ENCODE data around the gene MRPL36.

The MRPL36 gene

DNA sequence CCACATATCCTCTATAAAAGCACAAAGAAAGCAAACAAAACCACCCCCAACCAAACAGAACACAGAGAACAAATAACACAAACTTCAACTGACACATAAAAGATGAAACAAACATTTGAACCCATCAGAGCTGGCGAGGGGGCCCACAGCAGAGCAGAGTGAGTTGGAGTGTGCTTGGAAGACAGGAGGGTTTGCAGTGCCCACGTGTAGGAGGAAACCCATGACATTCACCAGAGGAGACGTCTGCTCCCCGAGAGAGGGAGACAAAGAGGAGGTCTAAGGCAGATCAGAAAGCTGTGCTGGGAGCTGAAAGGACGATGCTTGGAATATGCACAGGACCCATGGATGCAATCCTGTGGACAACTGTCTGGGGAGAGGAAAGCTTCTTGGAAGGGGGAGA, 27.0 kb downstream of the MRPL36 start:
- Histone ChIP-seq H3K9ac (no peak overlapping the region), H3K27ac (no peak overlapping the region), H3K27me3 (ENCODE audit: insufficient read depth, low read depth) (no peaks in the 10 kb centered on the region), H2AFZ (ENCODE audit: low read depth) (no peak overlapping the region), H3K4me3 (IDR thresholded peaks at IDR 0.05; ENCODE audit: insufficient read depth, low read depth, low read length) (no peak overlapping the region), H3K79me2 (ENCODE audit: insufficient read depth, low read depth) (no peaks in the 10 kb centered on the region), H4K20me1 (ENCODE audit: insufficient read depth) (no peaks in the 10 kb centered on the region), H3K4me1 (ENCODE audit: low read depth, poor library complexity, severe bottlenecking) (no peaks in the 10 kb centered on the region), H3K36me3 (ENCODE audit: insufficient read depth) (no peaks in the 10 kb centered on the region), H3K4me2 (no peak overlapping the region)
- TF ChIP-seq, protein P1, sequence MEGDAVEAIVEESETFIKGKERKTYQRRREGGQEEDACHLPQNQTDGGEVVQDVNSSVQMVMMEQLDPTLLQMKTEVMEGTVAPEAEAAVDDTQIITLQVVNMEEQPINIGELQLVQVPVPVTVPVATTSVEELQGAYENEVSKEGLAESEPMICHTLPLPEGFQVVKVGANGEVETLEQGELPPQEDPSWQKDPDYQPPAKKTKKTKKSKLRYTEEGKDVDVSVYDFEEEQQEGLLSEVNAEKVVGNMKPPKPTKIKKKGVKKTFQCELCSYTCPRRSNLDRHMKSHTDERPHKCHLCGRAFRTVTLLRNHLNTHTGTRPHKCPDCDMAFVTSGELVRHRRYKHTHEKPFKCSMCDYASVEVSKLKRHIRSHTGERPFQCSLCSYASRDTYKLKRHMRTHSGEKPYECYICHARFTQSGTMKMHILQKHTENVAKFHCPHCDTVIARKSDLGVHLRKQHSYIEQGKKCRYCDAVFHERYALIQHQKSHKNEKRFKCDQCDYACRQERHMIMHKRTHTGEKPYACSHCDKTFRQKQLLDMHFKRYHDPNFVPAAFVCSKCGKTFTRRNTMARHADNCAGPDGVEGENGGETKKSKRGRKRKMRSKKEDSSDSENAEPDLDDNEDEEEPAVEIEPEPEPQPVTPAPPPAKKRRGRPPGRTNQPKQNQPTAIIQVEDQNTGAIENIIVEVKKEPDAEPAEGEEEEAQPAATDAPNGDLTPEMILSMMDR (conservative IDR thresholded peaks at IDR 0.05; ENCODE audit: low read depth, low read length) = no peak

DNA sequence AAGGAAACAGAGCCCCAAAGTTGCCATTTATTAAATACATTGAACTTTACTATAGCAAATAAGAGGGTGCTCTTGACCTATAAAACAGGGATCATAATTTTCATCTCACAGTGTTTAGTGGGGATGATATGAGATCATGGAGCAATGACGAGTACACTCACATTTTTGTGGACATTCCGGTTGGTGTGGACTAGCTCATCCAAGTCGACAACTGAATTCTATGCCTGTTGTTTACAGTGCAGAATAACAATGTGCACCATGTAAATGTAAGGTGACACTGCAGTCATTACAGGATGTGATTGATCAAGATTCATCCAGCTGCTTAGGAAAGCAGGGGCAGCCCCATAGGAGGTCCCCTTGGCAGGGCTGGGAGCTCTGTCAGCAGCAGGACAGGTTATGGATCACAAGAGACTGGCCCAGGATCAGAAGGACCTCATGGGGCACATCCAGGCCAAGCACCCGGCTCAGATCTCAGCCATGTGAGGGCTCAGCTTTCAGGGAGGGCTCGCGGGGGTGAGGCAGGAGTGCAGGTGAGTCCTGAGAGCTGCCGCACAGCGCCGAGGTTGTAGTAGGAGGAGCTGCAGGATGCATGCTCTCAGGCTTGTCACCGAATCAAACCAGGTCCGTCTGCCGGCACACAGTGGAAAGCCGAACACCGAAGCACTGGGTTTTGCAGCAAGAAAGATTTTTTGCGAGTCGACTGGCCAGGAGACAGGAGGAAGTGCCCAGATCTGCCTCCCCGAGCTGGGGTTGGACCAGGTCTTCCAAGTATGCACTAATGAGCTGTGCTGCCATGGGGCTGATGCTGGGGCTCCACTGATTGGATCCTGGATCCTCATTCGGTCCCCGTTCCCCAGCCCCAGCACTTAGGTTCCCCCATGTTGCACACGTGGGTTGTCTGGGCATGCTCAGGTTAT, 28.2 kb downstream of the MRPL36 start:
- Histone ChIP-seq H3K36me3 (ENCODE audit: insufficient read depth) (no peaks in the 10 kb centered on the region), H3K27me3 (ENCODE audit: insufficient read depth, low read depth) (no peaks in the 10 kb centered on the region), H3K4me1 (ENCODE audit: low read depth, poor library complexity, severe bottlenecking) (no peaks in the 10 kb centered on the region), H3K9ac (no peak overlapping the region), H3K27ac (no peak overlapping the region), H4K20me1 (ENCODE audit: insufficient read depth) (no peaks in the 10 kb centered on the region), H3K4me3 (IDR thresholded peaks at IDR 0.05; ENCODE audit: insufficient read depth, low read depth, low read length) (no peak overlapping the region), H3K4me2 (no peak overlapping the region), H2AFZ (ENCODE audit: low read depth) (no peak overlapping the region), H3K79me2 (ENCODE audit: insufficient read depth, low read depth) (no peaks in the 10 kb centered on the region)
- TF ChIP-seq, protein P1 (conservative IDR thresholded peaks at IDR 0.05; ENCODE audit: low read depth, low read length) = no peak

GRCh38 chr5:1770443-1770802, 29.2 kb downstream of the MRPL36 start:
- H3K27ac ChIP-seq = no peak overlapping the region
- no peaks in the 10 kb centered on the region for H3K27me3 ChIP-seq (ENCODE audit: insufficient read depth, low read depth)
- no peak overlapping the region for H3K9ac ChIP-seq
- H3K36me3 ChIP-seq (ENCODE audit: insufficient read depth) = no peaks in the 10 kb centered on the region
- no peaks in the 10 kb centered on the region for H3K4me1 ChIP-seq (ENCODE audit: low read depth, poor library complexity, severe bottlenecking)
- no peaks in the 10 kb centered on the region for H4K20me1 ChIP-seq (ENCODE audit: insufficient read depth)
- no peak overlapping the region for H2AFZ ChIP-seq (ENCODE audit: low read depth)
- H3K4me2 ChIP-seq = no peak overlapping the region
- TF ChIP-seq, protein P1 (conservative IDR thresholded peaks at IDR 0.05; ENCODE audit: low read depth, low read length) = no peak
- no peak overlapping the region for H3K4me3 ChIP-seq (IDR thresholded peaks at IDR 0.05; ENCODE audit: insufficient read depth, low read depth, low read length)
- no peaks in the 10 kb centered on the region for H3K79me2 ChIP-seq (ENCODE audit: insufficient read depth, low read depth)

GRCh38 chr5:1769752-1770442, 29.7 kb downstream of the MRPL36 start:
- Histone ChIP-seq H3K4me3 (IDR thresholded peaks at IDR 0.05; ENCODE audit: insufficient read depth, low read depth, low read length) (no peak overlapping the region), H3K27me3 (ENCODE audit: insufficient read depth, low read depth) (no peaks in the 10 kb centered on the region)

More at GRCh38 chr5:1769752-1770442, 29.7 kb downstream of the MRPL36 start:
- no peak overlapping the region for H3K4me2 ChIP-seq
- TF ChIP-seq, protein P1 (conservative IDR thresholded peaks at IDR 0.05; ENCODE audit: low read depth, low read length) = no peak
- no peak overlapping the region for H2AFZ ChIP-seq (ENCODE audit: low read depth)
- H3K9ac ChIP-seq = no peak overlapping the region
- no peaks in the 10 kb centered on the region for H3K79me2 ChIP-seq (ENCODE audit: insufficient read depth, low read depth)
- no peaks in the 10 kb centered on the region for H3K36me3 ChIP-seq (ENCODE audit: insufficient read depth)
- H4K20me1 ChIP-seq (ENCODE audit: insufficient read depth) = no peaks in the 10 kb centered on the region
- H3K4me1 ChIP-seq (ENCODE audit: low read depth, poor library complexity, severe bottlenecking) = no peaks in the 10 kb centered on the region
- H3K27ac ChIP-seq = no peak overlapping the region
